ENCODE measurements around the gene FAM222B.

Gene FAM222B

GRCh38 chr17:28842282-28843012 lies at the start of gene FAM222B:
FAM222B (minus strand) TSS chr17:28842790; CDS start chr17:28766667, 76,123 bp downstream.
- Histone ChIP-seq H3K4me3 (ENCODE audit: low read length) (peak within 1 kb of the TSS; percentile 83), H3K36me3 (ENCODE audit: insufficient read depth, low read length) (no peaks in the 10 kb centered on the region), H3K4me1 (ENCODE audit: insufficient read depth, low read length) (peaks cover 11% of the 10 kb centered on the region), H3K9me3 (ENCODE audit: low read length) (no peaks in the 10 kb centered on the region), H3K27me3 (ENCODE audit: insufficient read depth, low read length) (no peaks in the 10 kb centered on the region), H2AFZ (ENCODE audit: low read depth, low read length) (peak within 1 kb of the TSS; percentile 75)

- Histone ChIP-seq H3K4me1 (ENCODE audit: insufficient read depth, low read length) (peaks cover 32% of the 10 kb centered on the region), H3K4me3 (ENCODE audit: low read length) (no peak overlapping the region), H3K9me3 (ENCODE audit: low read length) (no peaks in the 10 kb centered on the region), H3K27me3 (ENCODE audit: insufficient read depth, low read length) (no peaks in the 10 kb centered on the region), H2AFZ (ENCODE audit: low read depth, low read length) (no peak overlapping the region), H3K36me3 (ENCODE audit: insufficient read depth, low read length) (peaks cover 5% of the 10 kb centered on the region)
Observed at GRCh38 chr17:28892024-28892423, 49.4 kb upstream of the FAM222B start.

GRCh38 chr17:28891201-28891600 lies 48.6 kb upstream of the FAM222B start:
- Histone ChIP-seq H3K4me1 (ENCODE audit: insufficient read depth, low read length) (peaks cover 26% of the 10 kb centered on the region), H2AFZ (ENCODE audit: low read depth, low read length) (no peak overlapping the region), H3K4me3 (ENCODE audit: low read length) (no peak overlapping the region), H3K9me3 (ENCODE audit: low read length) (no peaks in the 10 kb centered on the region), H3K27me3 (ENCODE audit: insufficient read depth, low read length) (no peaks in the 10 kb centered on the region), H3K36me3 (ENCODE audit: insufficient read depth, low read length) (peaks cover 5% of the 10 kb centered on the region)

- Histone ChIP-seq H3K4me1 (ENCODE audit: insufficient read depth, low read length) (peaks cover 20% of the 10 kb centered on the region), H3K36me3 (ENCODE audit: insufficient read depth, low read length) (peaks cover 15% of the 10 kb centered on the region), H3K9me3 (ENCODE audit: low read length) (no peaks in the 10 kb centered on the region), H3K4me3 (ENCODE audit: low read length) (no peak overlapping the region), H2AFZ (ENCODE audit: low read depth, low read length) (no peak overlapping the region), H3K27me3 (ENCODE audit: insufficient read depth, low read length) (no peaks in the 10 kb centered on the region)
Observed at GRCh38 chr17:28889996-28890395, 47.4 kb upstream of the FAM222B start.

GRCh38 chr17:28888832-28889231 lies 46.2 kb upstream of the FAM222B start:
- Histone ChIP-seq H3K36me3 (ENCODE audit: insufficient read depth, low read length) (peaks cover 27% of the 10 kb centered on the region), H3K4me3 (ENCODE audit: low read length) (no peak overlapping the region), H3K4me1 (ENCODE audit: insufficient read depth, low read length) (peaks cover 20% of the 10 kb centered on the region), H3K9me3 (ENCODE audit: low read length) (no peaks in the 10 kb centered on the region), H2AFZ (ENCODE audit: low read depth, low read length) (no peak overlapping the region), H3K27me3 (ENCODE audit: insufficient read depth, low read length) (no peaks in the 10 kb centered on the region)

GRCh38 chr17:28887871-28888471 lies 45.4 kb upstream of the FAM222B start:
- Histone ChIP-seq H3K9me3 (ENCODE audit: low read length) (no peaks in the 10 kb centered on the region), H3K4me3 (ENCODE audit: low read length) (no peak overlapping the region), H3K4me1 (ENCODE audit: insufficient read depth, low read length) (peaks cover 20% of the 10 kb centered on the region), H3K27me3 (ENCODE audit: insufficient read depth, low read length) (no peaks in the 10 kb centered on the region), H3K36me3 (ENCODE audit: insufficient read depth, low read length) (peaks cover 35% of the 10 kb centered on the region), H2AFZ (ENCODE audit: low read depth, low read length) (no peak overlapping the region)

- Histone ChIP-seq H3K36me3 (ENCODE audit: insufficient read depth, low read length) (peaks cover 54% of the 10 kb centered on the region), H3K27me3 (ENCODE audit: insufficient read depth, low read length) (no peaks in the 10 kb centered on the region), H2AFZ (ENCODE audit: low read depth, low read length) (no peak overlapping the region), H3K4me3 (ENCODE audit: low read length) (no peak overlapping the region), H3K9me3 (ENCODE audit: low read length) (peaks cover 4% of the 10 kb centered on the region), H3K4me1 (ENCODE audit: insufficient read depth, low read length) (peaks cover 8% of the 10 kb centered on the region)
Observed at GRCh38 chr17:28885951-28886350, 43.4 kb upstream of the FAM222B start.

GRCh38 chr17:28885363-28885762 lies 42.8 kb upstream of the FAM222B start:
- Histone ChIP-seq H3K4me3 (ENCODE audit: low read length) (no peak overlapping the region), H3K27me3 (ENCODE audit: insufficient read depth, low read length) (no peaks in the 10 kb centered on the region), H3K9me3 (ENCODE audit: low read length) (peaks cover 4% of the 10 kb centered on the region), H3K36me3 (ENCODE audit: insufficient read depth, low read length) (peaks cover 59% of the 10 kb centered on the region), H3K4me1 (ENCODE audit: insufficient read depth, low read length) (peaks cover 4% of the 10 kb centered on the region), H2AFZ (ENCODE audit: low read depth, low read length) (no peak overlapping the region)

GRCh38 chr17:28883967-28884702 lies 41.5 kb upstream of the FAM222B start:
- Histone ChIP-seq H3K36me3 (ENCODE audit: insufficient read depth, low read length) (peaks cover 72% of the 10 kb centered on the region), H3K9me3 (ENCODE audit: low read length) (peaks cover 4% of the 10 kb centered on the region), H3K4me3 (ENCODE audit: low read length) (no peak overlapping the region), H3K4me1 (ENCODE audit: insufficient read depth, low read length) (peaks cover 4% of the 10 kb centered on the region), H2AFZ (ENCODE audit: low read depth, low read length) (no peak overlapping the region), H3K27me3 (ENCODE audit: insufficient read depth, low read length) (no peaks in the 10 kb centered on the region)

GRCh38 chr17:28882154-28882895 lies 39.7 kb upstream of the FAM222B start:
- no peak overlapping the region for H3K4me3 ChIP-seq (ENCODE audit: low read length)
- peaks cover 1% of the 10 kb centered on the region for H3K4me1 ChIP-seq (ENCODE audit: insufficient read depth, low read length)
- H3K27me3 ChIP-seq (ENCODE audit: insufficient read depth, low read length): no peaks in the 10 kb centered on the region
- peaks cover 80% of the 10 kb centered on the region for H3K36me3 ChIP-seq (ENCODE audit: insufficient read depth, low read length)
- H3K9me3 ChIP-seq (ENCODE audit: low read length): peaks cover 9% of the 10 kb centered on the region
- no peak overlapping the region for H2AFZ ChIP-seq (ENCODE audit: low read depth, low read length)

- no peak overlapping the region for H3K4me3 ChIP-seq (ENCODE audit: low read length)
- peaks cover 9% of the 10 kb centered on the region for H3K9me3 ChIP-seq (ENCODE audit: low read length)
- H2AFZ ChIP-seq (ENCODE audit: low read depth, low read length): no peak overlapping the region
- H3K36me3 ChIP-seq (ENCODE audit: insufficient read depth, low read length): peaks cover 80% of the 10 kb centered on the region
- no peaks in the 10 kb centered on the region for H3K27me3 ChIP-seq (ENCODE audit: insufficient read depth, low read length)
- H3K4me1 ChIP-seq (ENCODE audit: insufficient read depth, low read length): no peaks in the 10 kb centered on the region
Observed at GRCh38 chr17:28881533-28882056, 39.0 kb upstream of the FAM222B start.

- Histone ChIP-seq H3K36me3 (ENCODE audit: insufficient read depth, low read length) (peaks cover 75% of the 10 kb centered on the region), H3K4me3 (ENCODE audit: low read length) (no peak overlapping the region), H3K4me1 (ENCODE audit: insufficient read depth, low read length) (no peaks in the 10 kb centered on the region), H3K27me3 (ENCODE audit: insufficient read depth, low read length) (no peaks in the 10 kb centered on the region), H3K9me3 (ENCODE audit: low read length) (peaks cover 9% of the 10 kb centered on the region), H2AFZ (ENCODE audit: low read depth, low read length) (no peak overlapping the region)
Observed at GRCh38 chr17:28880572-28880945, 38.0 kb upstream of the FAM222B start.
